Endothelial cell of umbilical vein (primary cell): ENCODE data around the gene CAMSAP1. TPM values are rescaled to one million over a fixed set of nuclear protein-coding genes. Genes with fewer than 3 reads are reported as not detected.

Experiments
- BruUV-seq: library from RNA; stranded (reverse); fragments of 400-500 nt; replicated peaks from 2 replicates; lab custom pipeline; 2021; lab: Mats Ljungman, UMichigan
- CTCF ChIA-PET: fragments of 300-600, 350-600 bp; sonication (Branson Sonifier 250); formaldehyde crosslinking; loops from one replicate; lab custom pipeline; 2021; ENCODE audit warnings: antibody characterized with exemption, inconsistent platforms; lab: Charles Lee
- POLR2A ChIA-PET: fragments of 300-600, 350-600 bp; sonication (Branson Sonifier 250); formaldehyde crosslinking; loops from one replicate; lab custom pipeline; 2021; ENCODE audit warnings: antibody characterized with exemption, inconsistent platforms; lab: Charles Lee
- DNase-seq: peaks from one replicate; pipeline ENCODE4 v3.0.0-alpha.2; 2011; ENCODE audit warnings: low read depth, low spot score
- FAIRE-seq: peaks from 2 replicates; lab custom pipeline; 2011; peaks lifted over from hg19 to GRCh38; lab: Jason Lieb, UNC
- H2AFZ ChIP-seq: 2 replicates; pipeline ENCODE4 v1.6.0; 2012; ENCODE audit warnings: low read depth, low read length, control low read depth, inconsistent platforms
- H3K27ac ChIP-seq: 2 replicates; pipeline ENCODE4 v1.5.1; 2011; ENCODE audit warnings: low read depth, mild to moderate bottlenecking, control low read depth, low read length, moderate library complexity; ENCODE audit not compliant: insufficient read depth
- H3K27me3 ChIP-seq, 2 experiments: 2 replicates each; pipeline versions ENCODE4 v1.6.0 to v1.6.1; 2011; ENCODE audit warnings: low read length in 2 of 2, mixed read lengths in 1 of 2; ENCODE audit not compliant: control insufficient read depth in 2 of 2, insufficient read depth in 2 of 2
- H3K36me3 ChIP-seq, 2 experiments: 2 replicates in 1 of 2; 3 replicates in 1 of 2; pipeline ENCODE4 v1.5.1; 2011; ENCODE audit warnings: low read length in 2 of 2, mild to moderate bottlenecking in 1 of 2, moderate library complexity in 1 of 2; ENCODE audit not compliant: control insufficient read depth in 2 of 2, insufficient read depth in 2 of 2; ENCODE audit errors: extremely low read depth in 1 of 2
- H3K4me1 ChIP-seq: 3 replicates; pipeline ENCODE4 v1.5.1; 2011; ENCODE audit warnings: mild to moderate bottlenecking, low read length; ENCODE audit not compliant: control insufficient read depth, insufficient read depth; ENCODE audit errors: extremely low read depth
- H3K4me2 ChIP-seq: 2 replicates; pipeline ENCODE4 v1.6.1; 2011; ENCODE audit warnings: low read length, control low read depth, mixed read lengths; ENCODE audit not compliant: insufficient read depth
- H3K4me3 ChIP-seq, 3 experiments: fragments of 200-600 bp in 1 of 3; sonication (generic), shearing (Covaris generic) in 1 of 3; replicated peaks in 1 of 3; 2 replicates each; pipeline ENCODE4 v1.5.1; 2011 to 2016; ENCODE audit warnings: control low read depth in 3 of 3, low read length in 3 of 3, mild to moderate bottlenecking in 2 of 3, inconsistent platforms in 1 of 3, low read depth in 1 of 3, moderate library complexity in 1 of 3; ENCODE audit not compliant: insufficient read depth in 1 of 3
- H3K79me2 ChIP-seq: 2 replicates; pipeline ENCODE4 v1.6.0; 2012; ENCODE audit warnings: low read length, inconsistent platforms; ENCODE audit not compliant: control insufficient read depth, insufficient read depth
- H3K9ac ChIP-seq: replicated peaks from 2 replicates; pipeline ENCODE3; 2011; ENCODE audit warnings: low read length, control low read depth; ENCODE audit not compliant: insufficient read depth; ENCODE audit errors: extremely low read depth
- H3K9me1 ChIP-seq: replicated peaks from 3 replicates; pipeline ENCODE4 v1.6.0; 2011; ENCODE audit warnings: mild to moderate bottlenecking, low read length; ENCODE audit not compliant: control insufficient read depth, insufficient read depth; ENCODE audit errors: extremely low read depth
- H3K9me3 ChIP-seq: replicated peaks from 2 replicates; pipeline ENCODE4 v1.5.1; 2012; ENCODE audit warnings: low read length, inconsistent platforms; ENCODE audit not compliant: control insufficient read depth, insufficient read depth
- H4K20me1 ChIP-seq: replicated peaks from 2 replicates; pipeline ENCODE3; 2011; ENCODE audit warnings: mild to moderate bottlenecking, low read length; ENCODE audit not compliant: control insufficient read depth, insufficient read depth; ENCODE audit errors: extremely low read depth
- EZH2 ChIP-seq: IDR thresholded peaks from 2 replicates; pipeline ENCODE4 v1.6.1; 2012; ENCODE audit warnings: borderline replicate concordance, low read depth, mild to moderate bottlenecking, moderate library complexity, low read length, inconsistent platforms; ENCODE audit not compliant: severe bottlenecking
- FOS ChIP-seq: IDR thresholded peaks from 2 replicates; pipeline ENCODE4 v1.6.1; 2011; ENCODE audit warnings: mild to moderate bottlenecking, low read length, moderate library complexity, borderline replicate concordance; ENCODE audit not compliant: insufficient read depth
- GATA2 ChIP-seq: IDR thresholded peaks from 2 replicates; pipeline ENCODE4 v1.7.0; 2011; ENCODE audit warnings: low read depth, mild to moderate bottlenecking, moderate library complexity, mixed read lengths, low read length; ENCODE audit not compliant: insufficient read length, insufficient read depth
- JUN ChIP-seq: IDR thresholded peaks from 2 replicates; pipeline ENCODE4 v1.6.1; 2011; ENCODE audit warnings: borderline replicate concordance, low read depth; ENCODE audit not compliant: insufficient read length, insufficient read depth
- MYC ChIP-seq: IDR thresholded peaks from one replicate; pipeline ENCODE4 v1.6.1; 2011; ENCODE audit warnings: mild to moderate bottlenecking, low read depth, low read length
- POLR2A ChIP-seq: IDR thresholded peaks from 2 replicates; pipeline ENCODE4 v1.6.1; 2012; ENCODE audit warnings: low read depth, mild to moderate bottlenecking, control low read depth, low read length
- POLR2AphosphoS5 ChIP-seq: IDR thresholded peaks from 2 replicates; pipeline ENCODE4 v1.6.1; 2012; ENCODE audit warnings: low read depth, mild to moderate bottlenecking, control low read depth, low read length, moderate library complexity; ENCODE audit not compliant: insufficient read depth
- dilution Hi-C: fragments of 300-500 bp; cut with MboI; formaldehyde crosslinking; loops from one replicate; pipeline ENCODE4 v1.15.0; 2019; ENCODE audit warnings: low sequenced_read_pairs; ENCODE audit not compliant: extremely low pct_ligation_motif_present
- intact Hi-C: fragments of 100-400 bp; cut with micrococcal nuclease; formaldehyde crosslinking; loops from one replicate; pipeline ENCODE4 v1.10.0; 2022
- polyA plus RNA-seq, 4 experiments: library from polyadenylated mRNA; depleted of rRNA in 3 of 4; stranded (reverse) in 3 of 4; unstranded in 1 of 4; fragments of >200 nt; gene quantifications; 2 replicates each; pipeline versions ENCODE4 v1.2.1 to v1.2.3, GENCODE V29; 2011 to 2012; ENCODE audit warnings: missing spikeins in 1 of 4
- total RNA-seq: library from RNA; stranded (reverse); gene quantifications from 2 replicates; pipeline ENCODE4 v1.2.3, GENCODE V29; 2021
- TF ChIP-seq, protein P1 (sequence below), 2 donors: IDR thresholded peaks; 1 replicate in 1 of 2; 2 replicates in 1 of 2; pipeline ENCODE4 v1.5.1; 2011; ENCODE audit warnings: low read length in 2 of 2, mild to moderate bottlenecking in 2 of 2, moderate library complexity in 2 of 2, control low read depth in 1 of 2, inconsistent platforms in 1 of 2, low read depth in 1 of 2; ENCODE audit not compliant: insufficient read depth in 1 of 2; ENCODE audit errors: extremely low read depth in 1 of 2
- TF ChIP-seq, protein P2 (sequence below): IDR thresholded peaks from 2 replicates; pipeline ENCODE4 v1.6.1; 2011; ENCODE audit not compliant: insufficient read depth, insufficient read length

Gene CAMSAP1
- total and polyA plus RNA-seq, 2 donors (not counting 3 experiments of a cell fraction or from before 2014, with no cell fraction given) = 8.1 to 25.5 TPM

DNA sequence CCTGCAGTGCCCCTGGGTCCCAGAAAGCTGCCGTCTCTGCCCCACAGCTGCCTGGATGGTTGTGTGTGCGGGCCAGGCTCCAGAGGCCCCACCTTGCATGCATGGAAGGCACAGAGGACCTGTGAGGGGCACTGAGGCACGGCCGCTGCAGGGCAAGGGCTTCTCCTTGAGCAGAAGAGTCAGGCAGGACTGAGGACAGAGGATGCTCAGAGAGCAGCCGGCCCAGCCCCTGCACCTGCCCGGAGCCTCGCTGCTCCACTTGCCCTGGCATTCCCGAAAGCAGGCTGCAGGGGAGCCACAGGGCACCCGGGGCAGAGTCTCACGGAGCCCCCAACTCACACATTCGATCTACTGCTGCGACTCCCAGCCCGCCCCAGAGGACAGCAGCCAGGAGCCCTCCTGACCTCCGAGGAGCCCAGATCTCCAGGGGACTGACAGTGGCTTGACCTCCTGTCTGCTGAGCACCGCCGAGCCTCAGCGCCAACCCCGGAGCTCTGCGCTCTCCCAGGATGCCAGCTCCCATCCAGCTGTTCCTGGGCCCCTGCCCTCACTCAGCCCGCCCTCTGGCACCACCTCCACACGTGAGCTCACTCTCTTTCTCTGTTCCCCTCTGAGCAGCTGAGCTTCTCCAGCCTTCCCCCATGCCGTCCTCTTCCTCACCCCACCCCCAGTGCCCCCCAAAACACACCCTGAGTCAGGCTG, 110.4 kb downstream of the CAMSAP1 start:
- Histone ChIP-seq H3K36me3 (no peaks in the 10 kb centered on the region), H3K9me3 (no peaks in the 10 kb centered on the region), H3K27ac (no peak overlapping the region), H3K79me2 (no peaks in the 10 kb centered on the region), H2AFZ (no peak overlapping the region), H3K27me3 (no peaks in the 10 kb centered on the region), H3K4me2 (no peak overlapping the region), H3K9ac (no peak overlapping the region), H3K9me1 (no peaks in the 10 kb centered on the region), H4K20me1 (no peaks in the 10 kb centered on the region), H3K4me1 (peaks cover 4% of the 10 kb centered on the region), H3K4me3 (no peak overlapping the region)
- dilution Hi-C loops = no loop called here
- FAIRE-seq = no peak
- DNase-seq = no peak
- no TSS peak for BruUV-seq
- ChIA-PET CTCF (interaction anchor here (0.7 to 4.9 kb wide), 4 partner anchors 19 to 326 kb away, joined by 3 to 26 read pairs (median 7); no protein-coding TSS in a partner anchor), POLR2A (no interaction called here)
- intact Hi-C loops = loop anchor here (1.0 to 5.0 kb wide), 3 partner anchors 164 to 326 kb away; partner anchors contain the start of gene UBAC1
- TF ChIP-seq EZH2 = no peak

DNA sequence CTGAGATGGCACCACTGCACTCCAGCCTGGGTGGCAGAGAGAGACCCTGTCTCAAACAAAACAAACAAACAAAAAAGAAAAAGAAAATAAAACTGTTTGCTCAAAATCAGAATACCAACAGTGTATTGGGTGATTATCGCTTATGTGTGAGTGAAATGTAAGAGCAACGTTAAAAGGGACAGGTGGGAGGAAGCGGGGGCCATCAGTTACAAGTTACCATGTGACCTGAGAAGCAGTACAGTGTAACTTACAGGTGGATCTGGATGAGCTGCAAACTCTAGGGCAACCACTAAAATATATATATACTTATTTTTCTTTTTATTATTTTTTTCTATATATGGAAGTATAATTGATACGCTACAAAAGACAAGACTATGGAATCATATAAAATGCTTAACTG, 112.0 kb downstream of the CAMSAP1 start:
- BruUV-seq = no TSS peak
- CTCF ChIA-PET = interaction anchor here (1.3 kb wide), 1 partner anchor 76 kb away, joined by 3 read pairs; no protein-coding TSS in a partner anchor
- H3K4me2 ChIP-seq = no peak overlapping the region
- no peaks in the 10 kb centered on the region for H3K79me2 ChIP-seq
- no peak overlapping the region for H3K27ac ChIP-seq
- FAIRE-seq (no peak), DNase-seq (no peak)
- no peak overlapping the region for H3K9ac ChIP-seq
- dilution Hi-C loops (no loop called here), intact Hi-C loops (loop anchor here (5.0 kb wide), 1 partner anchor 193 kb away; no protein-coding TSS in a partner anchor)
- TF ChIP-seq MYC = no peak
- no peak for TF ChIP-seq FOS
- TF ChIP-seq POLR2AphosphoS5 = no peak
- no peak for TF ChIP-seq POLR2A
- TF ChIP-seq JUN = no peak
- no peak for TF ChIP-seq EZH2
- TF ChIP-seq, protein P1, sequence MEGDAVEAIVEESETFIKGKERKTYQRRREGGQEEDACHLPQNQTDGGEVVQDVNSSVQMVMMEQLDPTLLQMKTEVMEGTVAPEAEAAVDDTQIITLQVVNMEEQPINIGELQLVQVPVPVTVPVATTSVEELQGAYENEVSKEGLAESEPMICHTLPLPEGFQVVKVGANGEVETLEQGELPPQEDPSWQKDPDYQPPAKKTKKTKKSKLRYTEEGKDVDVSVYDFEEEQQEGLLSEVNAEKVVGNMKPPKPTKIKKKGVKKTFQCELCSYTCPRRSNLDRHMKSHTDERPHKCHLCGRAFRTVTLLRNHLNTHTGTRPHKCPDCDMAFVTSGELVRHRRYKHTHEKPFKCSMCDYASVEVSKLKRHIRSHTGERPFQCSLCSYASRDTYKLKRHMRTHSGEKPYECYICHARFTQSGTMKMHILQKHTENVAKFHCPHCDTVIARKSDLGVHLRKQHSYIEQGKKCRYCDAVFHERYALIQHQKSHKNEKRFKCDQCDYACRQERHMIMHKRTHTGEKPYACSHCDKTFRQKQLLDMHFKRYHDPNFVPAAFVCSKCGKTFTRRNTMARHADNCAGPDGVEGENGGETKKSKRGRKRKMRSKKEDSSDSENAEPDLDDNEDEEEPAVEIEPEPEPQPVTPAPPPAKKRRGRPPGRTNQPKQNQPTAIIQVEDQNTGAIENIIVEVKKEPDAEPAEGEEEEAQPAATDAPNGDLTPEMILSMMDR (IDR thresholded peaks at IDR 0.05; ENCODE audit: extremely low read depth in 1 of 2, insufficient read depth in 1 of 2, low read depth in 1 of 2, low read length in 2 of 2) = no peak
- TF ChIP-seq, protein P2, sequence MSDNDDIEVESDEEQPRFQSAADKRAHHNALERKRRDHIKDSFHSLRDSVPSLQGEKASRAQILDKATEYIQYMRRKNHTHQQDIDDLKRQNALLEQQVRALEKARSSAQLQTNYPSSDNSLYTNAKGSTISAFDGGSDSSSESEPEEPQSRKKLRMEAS = no peak
- TF ChIP-seq GATA2 = no peak
- no peaks in the 10 kb centered on the region for H3K9me1 ChIP-seq
- no peaks in the 10 kb centered on the region for H3K36me3 ChIP-seq
- no peaks in the 10 kb centered on the region for H3K27me3 ChIP-seq
- no peak overlapping the region for H3K4me3 ChIP-seq
- no peaks in the 10 kb centered on the region for H3K9me3 ChIP-seq
- H2AFZ ChIP-seq = no peak overlapping the region
- POLR2A ChIA-PET = no interaction called here
- H3K4me1 ChIP-seq = peaks cover 4% of the 10 kb centered on the region
- H4K20me1 ChIP-seq = no peaks in the 10 kb centered on the region
